H1 (cell line): Measurements from ENCODE around the gene TLCD2. TPM values are rescaled to one million over a fixed set of nuclear protein-coding genes. Genes with fewer than 3 reads are reported as not detected.

Experiments used
- CTCF ChIA-PET: fragments of 300-600 bp; sonication (Branson Sonifier 250); formaldehyde crosslinking; loops from one replicate; lab custom pipeline; 2021; ENCODE audit not compliant: partially characterized antibody; lab: Charles Lee
- POLR2A ChIA-PET: fragments of 300-600 bp; sonication (Branson Sonifier 250); formaldehyde crosslinking; loops from one replicate; lab custom pipeline; 2021; ENCODE audit warnings: inconsistent platforms; ENCODE audit not compliant: partially characterized antibody; lab: Charles Lee
- DNase-seq, 2 experiments: peaks; one replicate each; pipeline versions ENCODE4 v3.0.0 to v3.0.0-alpha.2; 2010 to 2022; ENCODE audit warnings: low spot score in 2 of 2, low read depth in 1 of 2, mixed read lengths in 1 of 2
- FAIRE-seq: peaks from 2 replicates; lab custom pipeline; 2011; peaks lifted over from hg19 to GRCh38; lab: Jason Lieb, UNC
- H2AFZ ChIP-seq: 2 replicates; pipeline ENCODE4 v1.8.1; 2012; ENCODE audit warnings: low read length, inconsistent platforms
- H2AK5ac ChIP-seq: 2 replicates; pipeline ENCODE4 v1.6.1; 2013; ENCODE audit warnings: low read depth, low read length
- H2BK120ac ChIP-seq: replicated peaks from 2 replicates; pipeline ENCODE3; 2013; ENCODE audit warnings: low read depth, low read length, inconsistent platforms
- H2BK12ac ChIP-seq: 2 replicates; pipeline ENCODE4 v1.6.1; 2013; ENCODE audit warnings: low read depth, low read length
- H2BK15ac ChIP-seq: 2 replicates; pipeline ENCODE4 v1.6.1; 2013; ENCODE audit warnings: low read length
- H2BK20ac ChIP-seq: 2 replicates; pipeline ENCODE4 v1.6.1; 2013; ENCODE audit warnings: low read length
- H2BK5ac ChIP-seq: 2 replicates; pipeline ENCODE4 v1.6.1; 2013; ENCODE audit warnings: low read depth, low read length
- H3K14ac ChIP-seq: 2 replicates; pipeline ENCODE4 v1.6.1; 2013; ENCODE audit warnings: inconsistent platforms; ENCODE audit not compliant: insufficient read length
- H3K18ac ChIP-seq: 2 replicates; pipeline ENCODE4 v1.6.1; 2013; ENCODE audit warnings: low read length; ENCODE audit errors: extremely low read depth
- H3K23ac ChIP-seq: 2 replicates; pipeline ENCODE4 v1.6.1; 2013; ENCODE audit warnings: inconsistent platforms; ENCODE audit not compliant: insufficient read length
- H3K23me2 ChIP-seq: 2 replicates; pipeline ENCODE4 v1.6.1; 2013; ENCODE audit warnings: low read depth, low read length
- H3K27ac ChIP-seq: 2 replicates; pipeline ENCODE4 v1.6.1; 2011; ENCODE audit warnings: low read depth, low read length, inconsistent platforms
- H3K27me3 ChIP-seq, 4 experiments: replicated peaks in 1 of 4; 1 replicate in 1 of 4; 2 replicates in 3 of 4; pipeline versions ENCODE4 v1.6.1 to v1.8.1; 2011 to 2013; ENCODE audit warnings: low read length in 3 of 4, mild to moderate bottlenecking in 3 of 4, inconsistent platforms in 2 of 4, mixed read lengths in 2 of 4, moderate library complexity in 1 of 4; ENCODE audit not compliant: control insufficient read depth in 3 of 4, insufficient read depth in 3 of 4; ENCODE audit errors: extremely low read depth in 1 of 4
- H3K36me3 ChIP-seq, 4 experiments: 2 replicates each; pipeline versions ENCODE4 v1.6.1 to v1.8.1; 2011 to 2013; ENCODE audit warnings: mild to moderate bottlenecking in 4 of 4, low read length in 3 of 4, moderate library complexity in 2 of 4, control low read depth in 1 of 4, inconsistent platforms in 1 of 4; ENCODE audit not compliant: insufficient read depth in 4 of 4, control insufficient read depth in 2 of 4
- H3K4ac ChIP-seq: replicated peaks from 2 replicates; pipeline ENCODE3; 2013; ENCODE audit warnings: low read length, low read depth, mixed read lengths, inconsistent platforms; ENCODE audit not compliant: insufficient read length
- H3K4me1 ChIP-seq, 4 experiments: replicated peaks in 1 of 4; 1 replicate in 1 of 4; 2 replicates in 3 of 4; pipeline versions ENCODE4 v1.6.1 to v1.8.1; 2011 to 2013; ENCODE audit warnings: low read length in 3 of 4, inconsistent platforms in 2 of 4, mixed read lengths in 1 of 4; ENCODE audit not compliant: insufficient read depth in 4 of 4, control insufficient read depth in 3 of 4
- H3K4me2 ChIP-seq, 2 experiments: 2 replicates each; pipeline versions ENCODE4 v1.6.1 to v1.8.1; 2011 to 2013; ENCODE audit warnings: low read depth in 2 of 2, low read length in 2 of 2, control low read depth in 1 of 2, inconsistent platforms in 1 of 2, mild to moderate bottlenecking in 1 of 2; ENCODE audit not compliant: insufficient read depth in 1 of 2
- H3K4me3 ChIP-seq, 4 experiments: fragments of 200-600, 300-600 bp in 1 of 4; sonication (generic), shearing (Covaris generic), sonication (Bioruptor Twin) in 1 of 4; 2 replicates each; pipeline versions ENCODE4 v1.5.1 to v1.8.1; 2011 to 2016; ENCODE audit warnings: low read length in 4 of 4, low read depth in 3 of 4, control low read depth in 2 of 4, inconsistent platforms in 2 of 4, mild to moderate bottlenecking in 2 of 4, mixed read lengths in 1 of 4, moderate library complexity in 1 of 4; ENCODE audit not compliant: insufficient read depth in 2 of 4; ENCODE audit errors: extremely low read depth in 1 of 4
- H3K56ac ChIP-seq: replicated peaks from 2 replicates; pipeline ENCODE3; 2013; ENCODE audit warnings: low read depth, mild to moderate bottlenecking, mixed read lengths, low read length, inconsistent platforms; ENCODE audit not compliant: insufficient read length
- H3K79me1 ChIP-seq: 2 replicates; pipeline ENCODE4 v1.6.1; 2013; ENCODE audit warnings: low read depth, low read length, control low read depth
- H3K79me2 ChIP-seq, 2 experiments: 2 replicates each; pipeline versions ENCODE4 v1.6.1 to v1.8.1; 2012 to 2013; ENCODE audit warnings: low read length in 2 of 2, mild to moderate bottlenecking in 2 of 2, inconsistent platforms in 1 of 2; ENCODE audit not compliant: insufficient read depth in 2 of 2, control insufficient read depth in 1 of 2
- H3K9ac ChIP-seq, 4 experiments: replicated peaks in 1 of 4; 1 replicate in 1 of 4; 2 replicates in 3 of 4; pipeline versions ENCODE4 v1.6.1 to v1.8.1; 2011 to 2013; ENCODE audit warnings: low read depth in 3 of 4, low read length in 3 of 4, control low read depth in 2 of 4, mild to moderate bottlenecking in 2 of 4, moderate library complexity in 2 of 4, inconsistent platforms in 1 of 4; ENCODE audit errors: extremely low read depth in 1 of 4
- H3K9me3 ChIP-seq, 2 experiments: 2 replicates each; pipeline versions ENCODE4 v1.6.1 to v1.8.1; 2012 to 2013; ENCODE audit warnings: mild to moderate bottlenecking in 2 of 2, moderate library complexity in 2 of 2, control low read depth in 1 of 2, inconsistent platforms in 1 of 2, low read depth in 1 of 2, low read length in 1 of 2, mixed read lengths in 1 of 2; ENCODE audit not compliant: insufficient read depth in 2 of 2
- H4K20me1 ChIP-seq, 2 experiments: replicated peaks in 1 of 2; 2 replicates each; pipeline versions ENCODE3 to v1.8.1; 2011 to 2013; ENCODE audit warnings: inconsistent platforms in 2 of 2, low read length in 2 of 2, mild to moderate bottlenecking in 1 of 2; ENCODE audit not compliant: insufficient read depth in 2 of 2, control insufficient read depth in 1 of 2
- H4K5ac ChIP-seq: 2 replicates; pipeline ENCODE4 v1.6.1; 2013; ENCODE audit warnings: low read length, low read depth, mixed read lengths, inconsistent platforms; ENCODE audit not compliant: insufficient read length
- H4K8ac ChIP-seq: 2 replicates; pipeline ENCODE4 v1.8.0; 2013; ENCODE audit warnings: mild to moderate bottlenecking, moderate library complexity, low read length, inconsistent platforms; ENCODE audit not compliant: insufficient read depth; ENCODE audit errors: extremely low read depth
- H4K91ac ChIP-seq: replicated peaks from 2 replicates; pipeline ENCODE3; 2013; ENCODE audit warnings: low read length, mixed read lengths, inconsistent platforms; ENCODE audit not compliant: insufficient read length
- HDAC2 ChIP-seq, 2 experiments: fragments of 300-600 bp in 1 of 2; sonication (generic) in 1 of 2; IDR thresholded peaks; 2 replicates each; pipeline ENCODE4 v1.6.1; 2011 to 2012; ENCODE audit warnings: low read depth in 2 of 2, low read length in 2 of 2, mild to moderate bottlenecking in 2 of 2, moderate library complexity in 2 of 2, borderline replicate concordance in 1 of 2, inconsistent platforms in 1 of 2
- KDM4A ChIP-seq: IDR thresholded peaks from one replicate; pipeline ENCODE4 v1.7.1; 2012; ENCODE audit warnings: low read depth, mild to moderate bottlenecking, moderate library complexity, low read length, inconsistent platforms; ENCODE audit not compliant: severe bottlenecking
- KDM5A ChIP-seq: fragments of 200-600 bp; IDR thresholded peaks from 2 replicates; pipeline ENCODE4 v1.7.1; 2012; ENCODE audit warnings: mild to moderate bottlenecking, low read length, inconsistent platforms, mixed read lengths
- MAFK ChIP-seq: IDR thresholded peaks from 2 replicates; pipeline ENCODE4 v1.6.1; 2012; ENCODE audit warnings: low read depth, mild to moderate bottlenecking, improper control_type of control experiment, low read length
- WGBS, 2 experiments: shearing (Covaris generic) in 1 of 2; methylation state at CpG; one replicate each; pipeline versions ENCODE4 v1.1.6 to v1.1.7; 2013 to 2015; ENCODE audit warnings: low lambda C conversion rate in 2 of 2, mixed read lengths in 2 of 2, inconsistent platforms in 1 of 2, low coverage in 1 of 2, missing lambda C conversion rate in 1 of 2; ENCODE audit not compliant: insufficient replicate concordance in 2 of 2, insufficient coverage in 1 of 2, insufficient read length in 1 of 2; ENCODE audit errors: extremely low coverage in 1 of 2, missing lambda C conversion rate in 1 of 2; 5-methylcytosine and 5-hydroxymethylcytosine counted together
- polyA plus RNA-seq, 7 experiments: library from polyadenylated mRNA; depleted of rRNA in 3 of 7; stranded (reverse) in 5 of 7; unstranded in 2 of 7; fragments of >200 nt in 5 of 7; fragments of 200-250 nt in 2 of 7; gene quantifications; 1 replicate in 5 of 7; 2 replicates in 1 of 7; 4 replicates in 1 of 7; pipeline versions ENCODE4 v1.2.1 to v1.2.3, GENCODE V29; 2011 to 2013; ENCODE audit warnings: missing spikeins in 2 of 7, mixed read lengths in 2 of 7
- total RNA-seq: library from RNA; stranded (reverse); fragmentation: NEBNext Ultra II Directional; extraction: Animal tissue kit (Norgen Biotek cat#: 25700); gene quantifications from 2 replicates; pipeline ENCODE4 v1.2.1, GENCODE V29; 2021

Gene TLCD2
- total and polyA plus RNA-seq, 2 of the 8 experiments (the other 6 are each of a cell fraction or from before 2014, with no cell fraction given) = 0.47 to 1.4 TPM

DNA sequence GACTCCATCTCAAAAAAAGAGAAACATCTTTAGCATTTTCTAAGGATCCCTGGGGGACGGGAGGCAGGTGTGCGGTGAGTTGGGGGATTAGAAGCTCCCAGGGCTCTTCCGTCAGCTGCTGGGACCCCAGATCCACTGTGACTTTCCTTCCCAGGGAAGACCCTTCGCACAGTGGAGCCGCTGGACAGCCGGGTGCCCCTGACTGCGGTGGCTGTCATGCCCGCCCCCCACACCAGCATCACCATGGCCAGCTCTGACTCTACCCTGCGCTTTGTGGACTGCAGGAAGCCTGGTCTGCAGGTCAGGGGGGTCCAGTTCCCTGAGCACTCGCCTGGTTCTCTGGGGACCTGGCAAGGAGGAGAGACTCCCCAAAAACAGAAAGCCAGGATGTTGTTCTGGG lies 25.2 kb upstream of the TLCD2 start:
- Histone ChIP-seq H3K9me3 (no peaks in the 10 kb centered on the region), H3K4me2 (no peak overlapping the region), H2BK12ac (no peak overlapping the region), H3K23ac (no peak overlapping the region), H3K56ac (no peak overlapping the region), H3K4me1 (peaks cover 0 to 7% (median 1%) of the 10 kb centered on the region in 4 experiments; a peak in 4 of 7 replicates), H4K5ac (no peak overlapping the region), H3K27ac (no peak overlapping the region), H2AK5ac (no peak overlapping the region), H3K79me1 (no peaks in the 10 kb centered on the region), H3K14ac (no peak overlapping the region), H3K18ac (no peak overlapping the region), H4K91ac (no peak overlapping the region), H3K4me3 (no peak overlapping the region), H3K36me3 (no peaks in the 10 kb centered on the region; a peak in 2 of 8 replicates), H2BK15ac (no peak overlapping the region), H4K8ac (peak overlapping the region; percentile 79; the same call in 1 of the 2 replicates), H3K79me2 (no peaks in the 10 kb centered on the region), H2BK20ac (no peak overlapping the region), H3K4ac (no peak overlapping the region), H2BK5ac (no peak overlapping the region), H3K9ac (no peak overlapping the region; a peak in 1 of 7 replicates), H3K23me2 (no peaks in the 10 kb centered on the region), H3K27me3 (no peaks in the 10 kb centered on the region), H2BK120ac (no peak overlapping the region), H2AFZ (no peak overlapping the region), H4K20me1 (peaks cover 0 to 2% of the 10 kb centered on the region in 2 experiments)
- WGBS, 2 experiments = 93% methylated on average over 10 of the region's 10 CpGs; no CpG with 5 or more reads in 1 of the 2 experiments
- POLR2A ChIA-PET = interaction anchor here (1.3 to 2.6 kb wide), 2 partner anchors 8 to 48 kb away, joined by 3 to 9 read pairs; no protein-coding TSS in a partner anchor
- CTCF ChIA-PET = no interaction called here
- FAIRE-seq = no peak
- DNase-seq = no peak
- no peak for TF ChIP-seq MAFK
- TF ChIP-seq KDM4A = no peak
- TF ChIP-seq HDAC2 (IDR thresholded peaks at IDR 0.05; ENCODE audit: borderline replicate concordance in 1 of 2, low read depth in 2 of 2, low read length in 2 of 2) = no peak
- TF ChIP-seq KDM5A = no peak
